Endothelial cell of umbilical vein (primary cell): ENCODE measurements around the gene FZR1.

Experiments used
- EZH2 ChIP-seq: IDR thresholded peaks from 2 replicates; pipeline ENCODE4 v1.6.1; 2012; ENCODE audit warnings: borderline replicate concordance, low read depth, mild to moderate bottlenecking, moderate library complexity, low read length, inconsistent platforms; ENCODE audit not compliant: severe bottlenecking
- FOS ChIP-seq: IDR thresholded peaks from 2 replicates; pipeline ENCODE4 v1.6.1; 2011; ENCODE audit warnings: mild to moderate bottlenecking, low read length, moderate library complexity, borderline replicate concordance; ENCODE audit not compliant: insufficient read depth
- GATA2 ChIP-seq: IDR thresholded peaks from 2 replicates; pipeline ENCODE4 v1.7.0; 2011; ENCODE audit warnings: low read depth, mild to moderate bottlenecking, moderate library complexity, mixed read lengths, low read length; ENCODE audit not compliant: insufficient read length, insufficient read depth
- JUN ChIP-seq: IDR thresholded peaks from 2 replicates; pipeline ENCODE4 v1.6.1; 2011; ENCODE audit warnings: borderline replicate concordance, low read depth; ENCODE audit not compliant: insufficient read length, insufficient read depth
- MYC ChIP-seq: IDR thresholded peaks from one replicate; pipeline ENCODE4 v1.6.1; 2011; ENCODE audit warnings: mild to moderate bottlenecking, low read depth, low read length
- POLR2A ChIP-seq: IDR thresholded peaks from 2 replicates; pipeline ENCODE4 v1.6.1; 2012; ENCODE audit warnings: low read depth, mild to moderate bottlenecking, control low read depth, low read length
- POLR2AphosphoS5 ChIP-seq: IDR thresholded peaks from 2 replicates; pipeline ENCODE4 v1.6.1; 2012; ENCODE audit warnings: low read depth, mild to moderate bottlenecking, control low read depth, low read length, moderate library complexity; ENCODE audit not compliant: insufficient read depth
- TF ChIP-seq, protein P1 (sequence below), 2 donors: IDR thresholded peaks; 1 replicate in 1 of 2; 2 replicates in 1 of 2; pipeline ENCODE4 v1.5.1; 2011; ENCODE audit warnings: low read length in 2 of 2, mild to moderate bottlenecking in 2 of 2, moderate library complexity in 2 of 2, control low read depth in 1 of 2, inconsistent platforms in 1 of 2, low read depth in 1 of 2; ENCODE audit not compliant: insufficient read depth in 1 of 2; ENCODE audit errors: extremely low read depth in 1 of 2
- TF ChIP-seq, protein P2 (sequence below): IDR thresholded peaks from 2 replicates; pipeline ENCODE4 v1.6.1; 2011; ENCODE audit not compliant: insufficient read depth, insufficient read length

DNA sequence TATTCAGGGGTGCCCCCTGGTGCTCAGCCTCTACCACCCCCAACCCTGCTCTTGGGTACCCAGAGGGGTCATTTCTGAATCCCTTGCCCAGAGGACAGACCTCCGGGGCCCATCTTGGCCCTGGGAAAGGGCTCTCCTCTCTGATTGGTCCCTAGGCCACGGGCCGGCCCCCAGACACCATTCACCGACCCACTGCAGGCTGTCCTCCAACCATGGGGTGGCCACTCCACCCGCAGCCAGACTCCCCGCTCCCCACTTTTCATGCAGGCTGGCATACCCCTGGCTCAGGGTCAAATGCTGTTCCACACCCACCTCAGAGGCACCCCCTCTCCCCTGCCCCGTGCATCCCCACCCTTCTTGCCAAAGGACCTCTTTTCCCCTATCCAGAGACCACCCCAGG lies 40.6 kb upstream of the FZR1 start:
- TF ChIP-seq EZH2 (no peak), GATA2 (no peak), POLR2AphosphoS5 (no peak), POLR2A (no peak), JUN (no peak), FOS (no peak), MYC (no peak)
- TF ChIP-seq, protein P1, sequence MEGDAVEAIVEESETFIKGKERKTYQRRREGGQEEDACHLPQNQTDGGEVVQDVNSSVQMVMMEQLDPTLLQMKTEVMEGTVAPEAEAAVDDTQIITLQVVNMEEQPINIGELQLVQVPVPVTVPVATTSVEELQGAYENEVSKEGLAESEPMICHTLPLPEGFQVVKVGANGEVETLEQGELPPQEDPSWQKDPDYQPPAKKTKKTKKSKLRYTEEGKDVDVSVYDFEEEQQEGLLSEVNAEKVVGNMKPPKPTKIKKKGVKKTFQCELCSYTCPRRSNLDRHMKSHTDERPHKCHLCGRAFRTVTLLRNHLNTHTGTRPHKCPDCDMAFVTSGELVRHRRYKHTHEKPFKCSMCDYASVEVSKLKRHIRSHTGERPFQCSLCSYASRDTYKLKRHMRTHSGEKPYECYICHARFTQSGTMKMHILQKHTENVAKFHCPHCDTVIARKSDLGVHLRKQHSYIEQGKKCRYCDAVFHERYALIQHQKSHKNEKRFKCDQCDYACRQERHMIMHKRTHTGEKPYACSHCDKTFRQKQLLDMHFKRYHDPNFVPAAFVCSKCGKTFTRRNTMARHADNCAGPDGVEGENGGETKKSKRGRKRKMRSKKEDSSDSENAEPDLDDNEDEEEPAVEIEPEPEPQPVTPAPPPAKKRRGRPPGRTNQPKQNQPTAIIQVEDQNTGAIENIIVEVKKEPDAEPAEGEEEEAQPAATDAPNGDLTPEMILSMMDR (IDR thresholded peaks at IDR 0.05; ENCODE audit: extremely low read depth in 1 of 2, insufficient read depth in 1 of 2, low read depth in 1 of 2, low read length in 2 of 2) = no peak
- TF ChIP-seq, protein P2, sequence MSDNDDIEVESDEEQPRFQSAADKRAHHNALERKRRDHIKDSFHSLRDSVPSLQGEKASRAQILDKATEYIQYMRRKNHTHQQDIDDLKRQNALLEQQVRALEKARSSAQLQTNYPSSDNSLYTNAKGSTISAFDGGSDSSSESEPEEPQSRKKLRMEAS = no peak
